Measurements from ENCODE around the gene TBATA. TPM values are rescaled to one million over a fixed set of nuclear protein-coding genes. Genes with fewer than 3 reads are reported as not detected.

TBATA gene
- total and polyA plus RNA-seq, 4 donors: not detected

DNA sequence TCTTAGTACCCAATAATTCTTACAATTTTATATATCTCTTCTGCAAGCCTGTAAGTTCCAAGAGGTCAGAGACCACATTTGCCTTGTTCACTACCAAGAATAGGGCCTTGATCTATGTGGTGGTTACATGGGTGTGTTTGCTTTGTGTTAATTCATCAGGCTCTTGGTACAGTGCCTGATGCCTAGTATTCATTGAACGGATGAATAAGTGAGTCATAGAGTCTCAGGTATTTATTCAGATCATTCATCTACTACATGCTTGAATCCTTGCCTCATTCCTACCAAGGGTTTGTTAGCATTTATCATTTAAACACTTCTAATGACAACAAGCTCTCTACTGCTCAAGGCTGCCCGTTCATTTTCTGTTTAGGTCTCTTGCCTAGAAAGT lies 19.2 kb upstream of the TBATA start:
- H3K27ac ChIP-seq (ENCODE audit: low read depth in 1 of 2, low read length in 2 of 2): no peak overlapping the region
- no peak overlapping the region for H3K9ac ChIP-seq (ENCODE audit: low read depth in 1 of 2, low read length in 2 of 2)
- TF ChIP-seq TAF1 (conservative IDR thresholded peaks at IDR 0.05) (no peak), RAD21 (IDR thresholded peaks at IDR 0.05) (no peak)
- TF ChIP-seq, protein P1, sequence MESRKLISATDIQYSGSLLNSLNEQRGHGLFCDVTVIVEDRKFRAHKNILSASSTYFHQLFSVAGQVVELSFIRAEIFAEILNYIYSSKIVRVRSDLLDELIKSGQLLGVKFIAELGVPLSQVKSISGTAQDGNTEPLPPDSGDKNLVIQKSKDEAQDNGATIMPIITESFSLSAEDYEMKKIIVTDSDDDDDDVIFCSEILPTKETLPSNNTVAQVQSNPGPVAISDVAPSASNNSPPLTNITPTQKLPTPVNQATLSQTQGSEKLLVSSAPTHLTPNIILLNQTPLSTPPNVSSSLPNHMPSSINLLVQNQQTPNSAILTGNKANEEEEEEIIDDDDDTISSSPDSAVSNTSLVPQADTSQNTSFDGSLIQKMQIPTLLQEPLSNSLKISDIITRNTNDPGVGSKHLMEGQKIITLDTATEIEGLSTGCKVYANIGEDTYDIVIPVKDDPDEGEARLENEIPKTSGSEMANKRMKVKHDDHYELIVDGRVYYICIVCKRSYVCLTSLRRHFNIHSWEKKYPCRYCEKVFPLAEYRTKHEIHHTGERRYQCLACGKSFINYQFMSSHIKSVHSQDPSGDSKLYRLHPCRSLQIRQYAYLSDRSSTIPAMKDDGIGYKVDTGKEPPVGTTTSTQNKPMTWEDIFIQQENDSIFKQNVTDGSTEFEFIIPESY (IDR thresholded peaks at IDR 0.05): no peak
- TF ChIP-seq, protein P2, sequence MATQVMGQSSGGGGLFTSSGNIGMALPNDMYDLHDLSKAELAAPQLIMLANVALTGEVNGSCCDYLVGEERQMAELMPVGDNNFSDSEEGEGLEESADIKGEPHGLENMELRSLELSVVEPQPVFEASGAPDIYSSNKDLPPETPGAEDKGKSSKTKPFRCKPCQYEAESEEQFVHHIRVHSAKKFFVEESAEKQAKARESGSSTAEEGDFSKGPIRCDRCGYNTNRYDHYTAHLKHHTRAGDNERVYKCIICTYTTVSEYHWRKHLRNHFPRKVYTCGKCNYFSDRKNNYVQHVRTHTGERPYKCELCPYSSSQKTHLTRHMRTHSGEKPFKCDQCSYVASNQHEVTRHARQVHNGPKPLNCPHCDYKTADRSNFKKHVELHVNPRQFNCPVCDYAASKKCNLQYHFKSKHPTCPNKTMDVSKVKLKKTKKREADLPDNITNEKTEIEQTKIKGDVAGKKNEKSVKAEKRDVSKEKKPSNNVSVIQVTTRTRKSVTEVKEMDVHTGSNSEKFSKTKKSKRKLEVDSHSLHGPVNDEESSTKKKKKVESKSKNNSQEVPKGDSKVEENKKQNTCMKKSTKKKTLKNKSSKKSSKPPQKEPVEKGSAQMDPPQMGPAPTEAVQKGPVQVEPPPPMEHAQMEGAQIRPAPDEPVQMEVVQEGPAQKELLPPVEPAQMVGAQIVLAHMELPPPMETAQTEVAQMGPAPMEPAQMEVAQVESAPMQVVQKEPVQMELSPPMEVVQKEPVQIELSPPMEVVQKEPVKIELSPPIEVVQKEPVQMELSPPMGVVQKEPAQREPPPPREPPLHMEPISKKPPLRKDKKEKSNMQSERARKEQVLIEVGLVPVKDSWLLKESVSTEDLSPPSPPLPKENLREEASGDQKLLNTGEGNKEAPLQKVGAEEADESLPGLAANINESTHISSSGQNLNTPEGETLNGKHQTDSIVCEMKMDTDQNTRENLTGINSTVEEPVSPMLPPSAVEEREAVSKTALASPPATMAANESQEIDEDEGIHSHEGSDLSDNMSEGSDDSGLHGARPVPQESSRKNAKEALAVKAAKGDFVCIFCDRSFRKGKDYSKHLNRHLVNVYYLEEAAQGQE (IDR thresholded peaks at IDR 0.05): no peak
- no peak overlapping the region for H3K4me3 ChIP-seq (ENCODE audit: low read depth in 1 of 3, low read length in 3 of 3)
- H3K4me1 ChIP-seq (ENCODE audit: control insufficient read depth in 4 of 4, insufficient read depth in 4 of 4, low read length in 3 of 4): no peaks in the 10 kb centered on the region
- H3K36me3 ChIP-seq (ENCODE audit: control insufficient read depth in 4 of 4, insufficient read depth in 3 of 4, low read depth in 1 of 4, low read length in 3 of 4): no peaks in the 10 kb centered on the region
- H3K27me3 ChIP-seq (ENCODE audit: control insufficient read depth in 4 of 4, insufficient read depth in 4 of 4, low read length in 3 of 4): no peaks in the 10 kb centered on the region
- no peak for DNase-seq (ENCODE audit: low spot score)
- H3K9me3 ChIP-seq (ENCODE audit: control insufficient read depth in 4 of 4, low read length in 3 of 4): no peaks in the 10 kb centered on the region
- WGBS: 57% methylated on average over 2 of the region's 2 CpGs

DNA sequence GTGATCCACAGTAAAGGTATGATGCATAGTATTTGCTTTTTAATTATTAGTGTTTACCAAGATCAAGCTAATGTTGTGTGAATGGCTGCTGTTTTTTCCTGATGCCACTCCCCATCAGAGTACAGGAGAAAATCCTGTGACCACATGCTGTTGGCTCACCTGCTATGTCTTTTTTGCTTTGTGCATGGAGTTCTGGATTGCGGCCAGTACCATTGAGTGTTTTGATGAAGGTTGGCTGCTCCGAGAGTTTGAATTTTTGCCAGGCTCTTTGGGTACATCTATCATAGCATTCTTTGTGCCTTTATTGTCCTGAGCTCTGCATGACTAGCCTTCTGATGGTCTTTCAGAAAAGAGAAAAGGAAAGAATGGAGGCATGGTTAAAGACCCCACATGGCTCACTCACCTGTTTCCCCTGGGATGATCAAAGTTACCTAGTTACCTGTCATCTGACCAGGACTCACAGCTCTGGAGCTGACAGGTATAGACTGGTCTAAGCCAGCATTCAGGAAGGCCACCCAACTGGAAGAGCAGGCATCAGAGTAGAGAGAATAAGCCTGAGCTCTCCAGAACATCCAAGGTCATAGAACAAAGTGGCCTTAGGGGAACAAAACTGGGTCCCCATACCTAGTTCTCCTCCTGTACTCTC lies 18.7 kb upstream of the TBATA start:
- WGBS: 68% methylated on average over 2 of the region's 2 CpGs

DNA sequence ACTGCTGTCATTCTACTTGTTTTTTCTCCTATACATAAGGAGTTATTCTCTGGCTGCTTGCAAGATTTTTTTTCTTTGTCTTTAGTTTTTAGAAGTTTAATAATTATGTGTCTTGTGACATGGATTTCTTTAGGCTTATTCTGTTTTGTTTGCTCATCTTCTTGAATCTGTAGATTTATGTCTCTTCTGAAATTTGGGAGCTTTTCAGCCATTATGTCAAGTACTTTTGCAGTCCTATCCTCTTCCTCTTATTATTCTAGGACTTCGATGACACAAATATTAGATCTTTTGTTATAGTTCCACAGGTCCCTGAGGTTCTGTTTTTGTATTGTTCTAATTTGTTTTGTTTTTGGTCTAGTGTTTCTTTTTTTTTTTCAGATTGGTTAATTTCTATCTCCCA lies 16.7 kb upstream of the TBATA start:
- H3K27ac ChIP-seq (ENCODE audit: low read depth in 1 of 2, low read length in 2 of 2): no peak overlapping the region
- 90% methylated on average over 1 of the region's 1 CpG for WGBS
- no peaks in the 10 kb centered on the region for H3K9me3 ChIP-seq (ENCODE audit: control insufficient read depth in 4 of 4, low read length in 3 of 4)
- DNase-seq (ENCODE audit: low spot score): no peak
- H3K27me3 ChIP-seq (ENCODE audit: control insufficient read depth in 4 of 4, insufficient read depth in 4 of 4, low read length in 3 of 4): no peaks in the 10 kb centered on the region
- no peaks in the 10 kb centered on the region for H3K4me1 ChIP-seq (ENCODE audit: control insufficient read depth in 4 of 4, insufficient read depth in 4 of 4, low read length in 3 of 4)
- no peaks in the 10 kb centered on the region for H3K36me3 ChIP-seq (ENCODE audit: control insufficient read depth in 4 of 4, insufficient read depth in 3 of 4, low read depth in 1 of 4, low read length in 3 of 4)
- no peak overlapping the region for H3K9ac ChIP-seq (ENCODE audit: low read depth in 1 of 2, low read length in 2 of 2)
- no peak overlapping the region for H3K4me3 ChIP-seq (ENCODE audit: low read depth in 1 of 3, low read length in 3 of 3)
- TF ChIP-seq, protein P3, sequence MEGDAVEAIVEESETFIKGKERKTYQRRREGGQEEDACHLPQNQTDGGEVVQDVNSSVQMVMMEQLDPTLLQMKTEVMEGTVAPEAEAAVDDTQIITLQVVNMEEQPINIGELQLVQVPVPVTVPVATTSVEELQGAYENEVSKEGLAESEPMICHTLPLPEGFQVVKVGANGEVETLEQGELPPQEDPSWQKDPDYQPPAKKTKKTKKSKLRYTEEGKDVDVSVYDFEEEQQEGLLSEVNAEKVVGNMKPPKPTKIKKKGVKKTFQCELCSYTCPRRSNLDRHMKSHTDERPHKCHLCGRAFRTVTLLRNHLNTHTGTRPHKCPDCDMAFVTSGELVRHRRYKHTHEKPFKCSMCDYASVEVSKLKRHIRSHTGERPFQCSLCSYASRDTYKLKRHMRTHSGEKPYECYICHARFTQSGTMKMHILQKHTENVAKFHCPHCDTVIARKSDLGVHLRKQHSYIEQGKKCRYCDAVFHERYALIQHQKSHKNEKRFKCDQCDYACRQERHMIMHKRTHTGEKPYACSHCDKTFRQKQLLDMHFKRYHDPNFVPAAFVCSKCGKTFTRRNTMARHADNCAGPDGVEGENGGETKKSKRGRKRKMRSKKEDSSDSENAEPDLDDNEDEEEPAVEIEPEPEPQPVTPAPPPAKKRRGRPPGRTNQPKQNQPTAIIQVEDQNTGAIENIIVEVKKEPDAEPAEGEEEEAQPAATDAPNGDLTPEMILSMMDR (IDR thresholded peaks at IDR 0.05; ENCODE audit: low read depth, low read length, missing input control): no peak
- TF ChIP-seq GABPA (IDR thresholded peaks at IDR 0.05 in 1 of 2, conservative IDR thresholded peaks at IDR 0.05 in 1 of 2): no peak
- no peak for TF ChIP-seq NR2F2 (IDR thresholded peaks at IDR 0.05)
- no peak for TF ChIP-seq RXRA (IDR thresholded peaks at IDR 0.05)
- TF ChIP-seq FOXA1 (IDR thresholded peaks at IDR 0.05): no peak
- TF ChIP-seq SP1 (IDR thresholded peaks at IDR 0.05): no peak
- TF ChIP-seq, protein P2 (IDR thresholded peaks at IDR 0.05): no peak
- TF ChIP-seq HNF4G (IDR thresholded peaks at IDR 0.05): no peak

More for the DNA sequence above, 18.7 kb upstream of the TBATA start:
- Histone ChIP-seq H3K36me3 (ENCODE audit: control insufficient read depth in 4 of 4, insufficient read depth in 3 of 4, low read depth in 1 of 4, low read length in 3 of 4) (no peaks in the 10 kb centered on the region), H3K9me3 (ENCODE audit: control insufficient read depth in 4 of 4, low read length in 3 of 4) (no peaks in the 10 kb centered on the region), H3K9ac (ENCODE audit: low read depth in 1 of 2, low read length in 2 of 2) (no peak overlapping the region), H3K27me3 (ENCODE audit: control insufficient read depth in 4 of 4, insufficient read depth in 4 of 4, low read length in 3 of 4) (no peaks in the 10 kb centered on the region), H3K27ac (ENCODE audit: low read depth in 1 of 2, low read length in 2 of 2) (no peak overlapping the region), H3K4me1 (ENCODE audit: control insufficient read depth in 4 of 4, insufficient read depth in 4 of 4, low read length in 3 of 4) (no peaks in the 10 kb centered on the region), H3K4me3 (ENCODE audit: low read depth in 1 of 3, low read length in 3 of 3) (no peak overlapping the region)
- TF ChIP-seq NR2F2 (IDR thresholded peaks at IDR 0.05) (no peak), SP1 (IDR thresholded peaks at IDR 0.05) (no peak), TAF1 (conservative IDR thresholded peaks at IDR 0.05) (no peak), JUND (IDR thresholded peaks at IDR 0.05) (no peak), GABPA (IDR thresholded peaks at IDR 0.05 in 1 of 2, conservative IDR thresholded peaks at IDR 0.05 in 1 of 2) (no peak)
- TF ChIP-seq, protein P1 (IDR thresholded peaks at IDR 0.05): no peak
- no peak for DNase-seq (ENCODE audit: low spot score)

Measured in liver (tissue), 9 donors.